Heart left ventricle (tissue), 13 donors: ENCODE results near the gene TBC1D22B.
"Not testable (repeated sequence)": the region's sequence is repeated elsewhere in the genome, so short reads cannot be mapped to it uniquely, and the experiment has no call there.

ENCODE experiments used
- CTCF ChIP-seq, 12 donors: fragments of 200-600 bp; sonication (generic) in 4 of 12; IDR thresholded peaks; one replicate each; pipeline versions ENCODE4 v1.5.0 to v1.8.0; 2018 to 2022; ENCODE audit warnings: antibody characterized with exemption in 12 of 12, mild to moderate bottlenecking in 5 of 12
- POLR2A ChIP-seq, 2 donors: fragments of 450-650 bp; IDR thresholded peaks; one replicate each; pipeline ENCODE4 v1.6.1; 2017; ENCODE audit warnings: antibody characterized with exemption in 2 of 2, mild to moderate bottlenecking in 2 of 2, moderate library complexity in 2 of 2
- donor health status: ischemic (EF 13 %, LVEDD 7.1; RV severe dilation, severe dysfunction).
- donor health status: DM: no; HTN: yes; CAD: no.
- donor health status: DM: no; HTN: no; CAD: no.
- donor health status: ischemic (EF 25% LVEDD 6.9; RV normal size, moderate dysfunction).
- donor health status: ischemic (EF 25% LVEDD 5.7; RV mildly dilated, moderate dysfunction).
- donor health status: ischemic (EF 35%, LVEDD 5.7; RV mildly dilated, moderate dysfunction).
- donor health status: nonischemic (EF 11% LVEDD 7.7; RV severe dilation, severe dysfunction).
- donor health status: DM: yes; HTN: yes; CAD: no.
- donor health status: PGD.
- donor health status: ischemic (EF 29% LVEDD 5.4; RV normal size, mild dysfunction).
- donor health status: nonischemic (EF 23%, LVEDD 6.1; RV moderate dilation, normal function).

- TF ChIP-seq CTCF, POLR2A (IDR thresholded peaks at IDR 0.05): not testable (repeated sequence)
Observed at GRCh38 chr6:37338317-37338716, 80.7 kb downstream of the TBC1D22B start.
